WTC11 (cell line): Measurements from ENCODE around the gene COL9A2. TPM values are rescaled to one million over a fixed set of nuclear protein-coding genes. Genes with fewer than 3 reads are reported as not detected.

Experiments used
- ATAC-seq: fragments of 200-7000 bp; cut with Tn5 transposase; 2 replicates; pipeline ENCODE4 v1.10.0; 2021; ENCODE audit warnings: mild to moderate bottlenecking, moderate library complexity
- CTCF ChIA-PET: fragments of 300-600 bp; sonication (Branson Sonifier 250); formaldehyde crosslinking; loops from one replicate; lab custom pipeline; 2021; ENCODE audit warnings: antibody characterized with exemption; lab: Charles Lee
- POLR2A ChIA-PET: fragments of 350-600 bp; sonication (Branson Sonifier 250); formaldehyde crosslinking; loops from one replicate; lab custom pipeline; 2021; ENCODE audit warnings: antibody characterized with exemption; lab: Charles Lee
- DNase-seq: peaks from one replicate; pipeline ENCODE4 v3.0.0; 2021; ENCODE audit warnings: low spot score
- H3K27ac Mint-ChIP-seq: 2 replicates; pipeline ENCODE4 v1.8.0; 2021; ENCODE audit warnings: mixed read lengths
- H3K27me3 Mint-ChIP-seq: 2 replicates; pipeline ENCODE4 v1.8.0; 2021; ENCODE audit warnings: low read depth, mild to moderate bottlenecking, moderate library complexity, mixed read lengths
- H3K36me3 Mint-ChIP-seq: 2 replicates; pipeline ENCODE4 v1.8.0; 2021; ENCODE audit warnings: mixed read lengths
- H3K4me1 Mint-ChIP-seq: 2 replicates; pipeline ENCODE4 v1.8.0; 2022; ENCODE audit warnings: mixed read lengths
- H3K4me3 Mint-ChIP-seq: 2 replicates; pipeline ENCODE4 v1.8.0; 2021; ENCODE audit warnings: mild to moderate bottlenecking, moderate library complexity, mixed read lengths
- H3K9me3 Mint-ChIP-seq: 2 replicates; pipeline ENCODE4 v1.8.0; 2021; ENCODE audit warnings: mixed read lengths
- ATF1 ChIP-seq: sonication (generic); formaldehyde crosslinking; IDR thresholded peaks from 2 replicates; pipeline ENCODE4 v1.8.1; 2023; ENCODE audit warnings: mild to moderate bottlenecking, moderate library complexity, missing genetic modification reagents
- CREM ChIP-seq: sonication (generic); formaldehyde crosslinking; IDR thresholded peaks from 2 replicates; pipeline ENCODE4 v1.8.1; 2022; ENCODE audit warnings: mild to moderate bottlenecking, missing genetic modification reagents, moderate library complexity
- CTCF ChIP-seq: fragments of 200-600 bp; IDR thresholded peaks from 2 replicates; pipeline ENCODE4 v1.8.0; 2022; ENCODE audit warnings: antibody characterized with exemption
- EMX1 ChIP-seq: fragments of 250-450 bp; sonication (Bioruptor Pico); IDR thresholded peaks from 2 replicates; pipeline ENCODE4 v1.8.0; 2021; ENCODE audit warnings: mild to moderate bottlenecking
- ERG ChIP-seq: fragments of 250-450 bp; sonication (Bioruptor Pico); IDR thresholded peaks from 2 replicates; pipeline ENCODE4 v1.8.0; 2021; ENCODE audit warnings: mild to moderate bottlenecking
- FOXK1 ChIP-seq: sonication (generic); formaldehyde crosslinking; IDR thresholded peaks from 2 replicates; pipeline ENCODE4 v1.8.0; 2022; ENCODE audit warnings: mild to moderate bottlenecking, moderate library complexity, missing genetic modification reagents
- FOXP1 ChIP-seq: sonication (generic); formaldehyde crosslinking; IDR thresholded peaks from 2 replicates; pipeline ENCODE4 v1.8.0; 2022; ENCODE audit warnings: missing genetic modification reagents, mild to moderate bottlenecking, moderate library complexity, borderline replicate concordance
- FOXP4 ChIP-seq: sonication (generic); formaldehyde crosslinking; IDR thresholded peaks from 2 replicates; pipeline ENCODE4 v1.8.0; 2022; ENCODE audit warnings: mild to moderate bottlenecking, missing genetic modification reagents
- HMGXB4 ChIP-seq: sonication (generic); formaldehyde crosslinking; IDR thresholded peaks from 2 replicates; pipeline ENCODE4 v1.8.1; 2023; ENCODE audit warnings: mild to moderate bottlenecking, moderate library complexity, missing genetic modification reagents
- IRF2 ChIP-seq: sonication (generic); formaldehyde crosslinking; IDR thresholded peaks from 2 replicates; pipeline ENCODE4 v1.8.0; 2022; ENCODE audit warnings: low read depth, missing genetic modification reagents, borderline replicate concordance
- JAZF1 ChIP-seq: fragments of 250-450 bp; sonication (Bioruptor Pico); IDR thresholded peaks from 2 replicates; pipeline ENCODE4 v1.9.0; 2021; ENCODE audit warnings: moderate library complexity, mild to moderate bottlenecking, inconsistent platforms
- MAX ChIP-seq: sonication (generic); formaldehyde crosslinking; IDR thresholded peaks from 2 replicates; pipeline ENCODE4 v1.8.0; 2022; ENCODE audit warnings: mild to moderate bottlenecking, missing genetic modification reagents
- MXD4 ChIP-seq: fragments of 250-450 bp; sonication (Bioruptor Pico); IDR thresholded peaks from 2 replicates; pipeline ENCODE4 v1.8.0; 2021; ENCODE audit warnings: mild to moderate bottlenecking, moderate library complexity, borderline replicate concordance
- NR2C2 ChIP-seq: sonication (generic); formaldehyde crosslinking; IDR thresholded peaks from 2 replicates; pipeline ENCODE4 v1.8.0; 2022; ENCODE audit warnings: mild to moderate bottlenecking, missing genetic modification reagents
- USF2 ChIP-seq: sonication (generic); formaldehyde crosslinking; IDR thresholded peaks from 2 replicates; pipeline ENCODE4 v1.8.1; 2023; ENCODE audit warnings: mild to moderate bottlenecking, missing genetic modification reagents, moderate library complexity
- ZBTB43 ChIP-seq: sonication (generic); formaldehyde crosslinking; IDR thresholded peaks from 2 replicates; pipeline ENCODE4 v1.8.1; 2023; ENCODE audit warnings: mild to moderate bottlenecking, missing genetic modification reagents
- ZNF532 ChIP-seq: fragments of 250-450 bp; sonication (Bioruptor Pico); IDR thresholded peaks from 2 replicates; pipeline ENCODE4 v1.9.0; 2021; ENCODE audit warnings: mild to moderate bottlenecking, borderline replicate concordance
- ZNF671 ChIP-seq: fragments of 250-450 bp; sonication (Bioruptor Pico); IDR thresholded peaks from 2 replicates; pipeline ENCODE4 v1.8.0; 2021; ENCODE audit warnings: mild to moderate bottlenecking
- total RNA-seq: library from RNA; stranded (reverse); gene quantifications from 3 replicates; pipeline ENCODE4 v1.2.3, GENCODE V29; 2021

Gene COL9A2
- total RNA-seq, 1 experiment from 2014 or later = 4.7 TPM

- TF ChIP-seq HMGXB4 (0 out of 2 replicates have a peak, but pooled peaks have one; percentile 45), CREM (CRISPR knock-in tag) (0 out of 2 replicates have a peak, but pooled peaks have one; percentile 29), MAX (CRISPR knock-in tag) (peak; percentile 55; the same call in 1 of the 2 replicates), ZNF671 (CRISPR knock-in tag) (no peak), MXD4 (CRISPR knock-in tag) (no peak), FOXK1 (CRISPR knock-in tag) (0 out of 2 replicates have a peak, but pooled peaks have one; percentile 23), CTCF (peak; percentile 96), FOXP1 (CRISPR knock-in tag) (no peak), FOXP4 (CRISPR knock-in tag) (peak; percentile 50; the same call in 1 of the 2 replicates), ATF1 (no peak)
Observed at GRCh38 chr1:40315239-40315794, 1.8 kb downstream of the COL9A2 start (continued).

GRCh38 chr1:40314721-40315238, 2.3 kb downstream of the COL9A2 start:
- ChIA-PET CTCF (interaction anchor here (0.5 to 9.1 kb wide), 71 partner anchors 9 to 668 kb away, joined by 3 to 151 read pairs (median 4); partner anchors contain the start of genes SMAP2, ZFP69B, ZMPSTE24 and ZNF684), POLR2A (no interaction called here)
- Mint-ChIP-seq H3K9me3 (no peaks in the 10 kb centered on the region), H3K27ac (no peak overlapping the region), H3K27me3 (peaks cover 78% of the 10 kb centered on the region), H3K36me3 (no peaks in the 10 kb centered on the region), H3K4me1 (peaks cover 20% of the 10 kb centered on the region), H3K4me3 (peak overlapping the region; percentile 73)
- peak; percentile 24 for DNase-seq
- TF ChIP-seq MAX (CRISPR knock-in tag) (no peak), ZBTB43 (CRISPR knock-in tag) (no peak), ZNF532 (CRISPR knock-in tag) (no peak), ERG (CRISPR knock-in tag) (no peak), FOXP1 (CRISPR knock-in tag) (no peak), USF2 (CRISPR knock-in tag) (no peak), JAZF1 (CRISPR knock-in tag) (no peak), EMX1 (no peak), ZNF671 (CRISPR knock-in tag) (no peak), IRF2 (CRISPR knock-in tag) (no peak), NR2C2 (CRISPR knock-in tag) (no peak)
- ATAC-seq = no peak; the same call in 1 of the 2 replicates
